Renal pelvis (tissue), 4 donors: ENCODE data around the gene WDR46. TPM values are rescaled to one million over a fixed set of nuclear protein-coding genes. Genes with fewer than 3 reads are reported as not detected.
"Not testable (repeated sequence)": the region's sequence is repeated elsewhere in the genome, so short reads cannot be mapped to it uniquely, and the experiment has no call there.

Source experiments
- DNase-seq: peaks from one replicate; pipeline ENCODE4 v3.0.0-alpha.2; 2013
- polyA plus RNA-seq, 3 donors: library from polyadenylated mRNA; unstranded; fragments of 120-200 nt; gene quantifications; one replicate each; pipeline ENCODE4 v1.2.1, GENCODE V29; 2013; ENCODE audit not compliant: insufficient read length in 3 of 3

The WDR46 gene
- polyA plus RNA-seq, 3 donors = 70.0 to 73.9 (median 70.6) TPM

DNA sequence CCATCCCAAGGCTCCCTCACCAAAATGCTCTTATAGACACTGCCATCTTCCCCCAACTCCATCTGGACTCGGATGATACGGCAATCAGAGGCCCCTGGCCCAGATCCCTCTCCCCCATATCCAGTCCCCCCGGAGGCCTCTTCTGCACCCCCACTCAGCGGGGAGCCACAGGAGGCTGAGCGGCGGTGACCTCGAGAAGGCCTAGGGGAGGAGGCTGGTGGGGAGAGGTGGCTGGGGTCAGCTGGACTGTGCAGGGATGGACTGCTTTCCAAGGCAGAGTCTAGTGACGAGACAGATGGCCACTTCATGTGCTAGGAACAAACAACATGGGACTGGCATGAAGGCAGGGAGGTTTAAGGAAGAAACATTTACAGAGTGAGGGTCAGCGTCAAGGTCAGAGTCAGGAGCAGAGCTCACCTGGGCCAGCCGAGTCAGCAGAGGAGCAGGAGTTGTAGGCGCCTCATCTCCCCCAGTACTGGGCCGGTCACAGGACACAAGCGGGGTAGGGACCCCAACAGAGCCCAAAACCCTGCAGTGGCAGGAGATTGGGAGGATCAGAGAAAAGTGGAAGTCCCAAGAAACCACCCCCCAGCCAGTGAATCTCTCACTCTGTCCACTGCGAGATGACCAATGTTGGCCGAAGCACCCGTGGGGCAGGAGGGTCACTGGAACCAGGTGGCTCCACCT lies 4.1 kb upstream of the WDR46 start:
- DNase-seq = no peak

DNA sequence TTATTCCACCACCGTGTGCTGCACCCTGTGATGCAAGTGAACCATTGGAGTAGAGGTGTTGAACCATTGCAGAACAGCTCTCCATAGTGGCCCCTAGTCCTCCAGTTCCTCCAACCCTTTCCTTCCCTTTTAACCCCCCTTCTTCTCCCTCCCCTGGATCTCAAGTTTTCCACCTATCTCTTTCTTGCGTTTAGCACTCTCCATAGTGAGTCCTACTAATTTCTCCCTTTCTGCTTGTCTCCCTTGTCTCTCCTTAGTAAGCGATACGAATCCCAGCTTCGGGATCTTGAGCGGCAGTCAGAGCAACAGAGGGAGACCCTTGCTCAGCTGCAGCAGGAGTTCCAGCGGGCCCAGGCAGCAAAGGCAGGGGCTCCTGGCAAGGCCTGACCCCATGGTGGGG lies 1.4 kb upstream of the WDR46 start:
- no peak for DNase-seq

DNA sequence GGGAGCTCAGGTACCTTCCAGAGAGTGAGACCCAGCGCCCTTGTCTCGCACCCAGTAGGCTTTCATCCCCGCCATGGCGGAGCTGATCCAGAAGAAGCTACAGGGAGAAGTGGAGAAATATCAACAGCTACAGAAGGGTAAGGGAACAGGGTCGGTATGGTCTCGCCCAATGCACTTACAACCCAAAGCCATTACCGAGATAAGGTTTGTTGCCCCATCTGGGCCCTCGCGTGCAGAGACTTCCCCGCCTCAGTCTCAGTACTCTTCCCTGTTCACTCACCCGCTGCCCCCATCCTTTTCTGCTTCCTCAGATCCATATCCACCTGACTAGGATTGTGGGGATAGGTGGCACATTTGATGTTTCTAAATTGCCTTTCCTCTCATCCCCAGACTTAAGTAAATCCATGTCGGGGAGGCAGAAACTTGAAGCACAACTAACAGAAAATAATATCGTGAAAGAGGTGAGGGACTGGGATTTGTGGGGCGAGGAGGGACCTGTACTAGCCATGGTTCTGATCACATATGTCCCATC lies 811 bp upstream of the WDR46 start:
- DNase-seq = no peak

DNA sequence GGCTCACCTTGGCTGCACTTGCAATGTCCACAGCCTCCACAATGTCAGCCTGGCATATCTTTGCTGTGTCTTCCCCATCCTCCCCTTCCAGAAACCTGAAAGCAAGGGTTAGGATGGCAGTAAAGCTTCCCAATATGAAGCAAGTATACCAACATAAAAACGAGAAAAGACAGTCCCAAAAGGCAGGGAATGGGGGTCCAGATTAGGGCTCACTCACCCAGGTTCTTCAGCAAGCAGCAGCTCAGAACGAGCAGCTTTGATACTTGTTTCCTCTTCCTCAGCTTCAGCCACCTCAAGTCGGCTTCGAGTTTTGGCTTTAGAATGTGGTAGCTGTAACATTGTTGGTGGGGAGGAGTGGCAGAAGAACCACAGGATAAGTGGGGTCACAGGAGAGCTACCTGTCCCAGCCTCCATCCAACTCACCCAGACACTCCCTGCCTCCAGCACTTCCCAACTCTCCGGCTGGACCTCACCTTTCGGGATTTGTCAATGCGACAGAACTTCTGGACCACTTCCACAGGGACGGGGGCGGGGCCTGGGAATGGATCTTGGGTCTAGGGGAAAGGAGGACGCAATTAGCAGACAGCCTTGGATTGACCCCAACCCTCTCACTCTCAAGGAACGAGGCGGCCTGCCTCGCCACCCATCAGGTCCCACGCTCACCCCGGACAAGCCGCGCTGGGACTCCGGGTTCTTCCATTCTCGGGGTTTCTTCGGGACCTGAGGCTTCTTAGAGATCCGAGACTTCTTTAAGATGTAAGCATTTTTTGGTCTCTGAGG lies 708 bp downstream of the WDR46 start:
- DNase-seq = no peak

DNA sequence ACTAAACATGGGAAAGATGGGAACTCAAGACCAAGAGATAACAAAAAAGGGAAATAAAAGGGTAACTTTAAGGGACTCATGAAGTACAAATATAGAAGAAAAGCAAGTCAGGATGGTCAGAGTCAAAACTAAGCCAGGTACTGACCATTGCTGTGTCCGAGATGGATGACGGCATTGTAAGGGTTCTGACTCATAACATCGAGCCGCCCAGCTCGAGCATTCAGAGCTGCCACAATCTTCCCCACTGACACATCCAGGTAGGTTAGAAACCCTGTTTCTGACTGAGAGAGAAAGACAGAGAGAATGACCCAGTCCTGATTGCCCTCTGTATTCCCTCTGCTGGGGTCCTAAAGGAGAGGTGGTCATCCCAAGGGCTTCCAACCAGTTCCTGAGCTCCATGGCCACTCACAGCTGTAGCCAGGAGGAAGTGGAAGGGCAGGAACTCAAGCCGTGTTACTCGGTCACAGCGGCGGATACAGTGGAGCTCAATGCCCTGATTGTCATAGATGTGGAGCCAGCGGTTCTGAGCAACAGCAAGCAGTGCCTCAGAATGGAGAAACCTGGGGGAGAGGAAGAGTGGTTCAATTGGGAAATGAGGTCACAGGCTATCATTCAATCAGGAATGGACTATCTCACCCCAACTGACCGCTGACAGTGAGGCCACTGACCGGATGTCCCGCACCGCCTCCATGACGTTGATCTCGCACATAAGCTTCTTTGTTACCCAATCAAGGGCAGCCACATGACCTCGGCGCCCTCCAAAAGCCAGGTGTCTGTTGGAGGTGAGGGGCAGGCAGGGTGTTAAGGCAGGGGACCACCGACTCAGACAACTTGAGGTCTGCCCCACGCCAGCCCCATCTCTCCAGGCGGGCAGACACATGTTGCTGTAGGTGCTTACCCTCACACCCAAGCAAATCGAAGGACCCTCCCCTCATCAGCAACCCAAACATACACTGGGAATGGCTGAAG lies 1.8 kb downstream of the WDR46 start:
- DNase-seq = no peak

DNA sequence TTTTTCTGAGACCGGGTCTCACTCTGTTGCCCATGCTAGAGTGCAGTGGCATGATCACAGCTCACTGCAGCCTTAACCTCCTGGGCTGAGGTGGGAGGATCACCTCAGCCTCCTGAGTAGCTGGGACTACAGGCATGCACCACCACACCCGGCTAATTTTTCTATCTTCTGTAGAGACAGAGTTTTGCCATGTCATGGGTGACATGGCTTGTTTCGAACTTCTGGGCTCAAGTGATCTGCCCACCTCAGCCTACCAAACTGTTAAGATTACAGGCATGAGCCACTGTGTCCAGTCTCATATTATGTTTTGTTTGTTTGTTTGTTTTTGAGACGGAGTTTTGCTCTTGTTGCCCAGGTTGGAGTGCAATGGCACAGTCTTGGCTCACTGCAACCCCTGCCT lies 3.8 kb downstream of the WDR46 start:
- not testable (repeated sequence) for DNase-seq

DNA sequence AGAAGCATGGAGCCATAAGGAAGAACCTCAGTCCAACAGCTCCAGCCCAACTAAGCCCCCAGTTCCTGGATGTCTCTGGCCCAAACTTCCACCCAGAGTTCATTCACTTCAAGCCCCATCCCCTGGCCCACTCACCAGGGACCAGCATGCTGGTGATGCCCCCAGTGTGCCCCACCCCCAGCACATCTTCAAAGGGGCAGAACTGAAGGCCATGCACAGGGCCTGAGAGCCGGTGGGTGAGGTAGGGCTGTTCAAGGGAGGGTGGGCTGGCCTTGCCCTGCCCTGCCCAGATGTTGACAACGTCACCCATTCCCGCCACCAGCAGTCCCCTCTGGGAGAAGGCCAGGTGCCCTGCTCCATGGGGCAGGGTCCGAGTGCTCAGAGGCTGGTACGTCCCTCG lies 8.5 kb downstream of the WDR46 start:
- no peak for DNase-seq

DNA sequence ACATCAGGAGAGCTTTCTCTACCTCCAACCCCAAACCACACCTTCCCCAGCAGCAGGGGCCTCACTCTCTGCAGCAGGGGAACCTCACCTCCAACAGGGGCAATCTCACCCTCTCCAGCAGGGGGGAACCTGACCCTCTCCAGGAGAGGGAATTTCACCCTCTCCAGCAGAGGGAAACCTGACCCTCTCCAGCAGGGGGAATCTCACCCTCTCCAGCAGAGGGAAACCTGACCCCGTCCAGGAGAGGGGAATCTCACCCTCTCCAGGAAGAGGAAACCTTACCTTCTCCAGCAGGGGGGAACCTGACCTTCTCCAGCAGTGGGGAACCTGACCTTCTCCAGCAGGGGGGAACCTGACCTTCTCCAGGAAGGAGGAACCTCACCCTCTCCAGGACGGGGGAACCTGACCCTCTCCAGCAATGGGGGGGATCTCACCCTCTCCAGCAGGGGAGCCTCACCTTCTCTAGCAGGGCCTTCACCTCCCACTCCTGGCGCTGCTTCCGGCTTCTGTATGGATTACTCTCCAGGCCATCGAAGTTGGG lies 9.0 kb downstream of the WDR46 start:
- DNase-seq = peak; percentile 39

DNA sequence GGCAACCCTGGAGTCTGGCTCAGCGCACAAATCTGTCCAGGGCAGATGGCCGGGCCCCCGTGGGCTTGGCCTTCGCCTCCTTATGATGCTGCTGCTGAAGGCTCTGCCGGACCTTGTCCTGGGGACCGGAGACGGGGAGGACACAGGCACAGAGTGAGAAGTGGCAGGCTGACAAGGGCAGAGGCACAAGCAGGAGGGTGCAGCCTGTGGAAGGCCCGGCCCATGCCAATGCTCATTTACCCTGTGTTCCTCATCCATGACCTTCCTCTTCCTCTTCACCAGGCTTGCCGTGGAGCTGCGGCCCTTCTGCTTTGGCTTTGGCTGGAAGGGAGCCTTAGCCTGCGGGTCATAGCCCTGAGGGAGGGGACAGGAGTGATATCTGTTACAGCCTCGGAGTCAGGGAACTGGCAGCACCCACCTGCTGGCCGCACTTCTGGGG lies 9.8 kb downstream of the WDR46 start:
- no peak for DNase-seq

DNA sequence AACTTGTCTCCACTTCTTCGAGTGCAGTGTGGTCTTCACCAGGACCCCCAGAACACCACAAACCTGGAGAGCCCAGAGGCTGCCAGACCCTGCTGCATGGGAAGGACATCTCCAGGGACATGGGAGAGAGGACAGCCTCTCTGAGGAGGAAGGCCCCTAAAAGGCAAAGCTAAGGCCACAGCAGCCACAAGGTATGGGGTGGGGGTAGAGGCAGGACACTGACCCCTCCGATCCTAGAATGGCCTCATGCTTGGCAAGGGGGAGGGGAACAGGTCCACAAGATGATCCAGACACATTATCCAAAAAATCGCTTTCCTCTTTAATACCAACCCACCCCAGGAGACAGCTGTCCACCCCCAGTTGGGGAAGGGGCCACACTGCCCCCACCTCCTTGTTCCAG lies 10.2 kb downstream of the WDR46 start:
- no peak for DNase-seq

DNA sequence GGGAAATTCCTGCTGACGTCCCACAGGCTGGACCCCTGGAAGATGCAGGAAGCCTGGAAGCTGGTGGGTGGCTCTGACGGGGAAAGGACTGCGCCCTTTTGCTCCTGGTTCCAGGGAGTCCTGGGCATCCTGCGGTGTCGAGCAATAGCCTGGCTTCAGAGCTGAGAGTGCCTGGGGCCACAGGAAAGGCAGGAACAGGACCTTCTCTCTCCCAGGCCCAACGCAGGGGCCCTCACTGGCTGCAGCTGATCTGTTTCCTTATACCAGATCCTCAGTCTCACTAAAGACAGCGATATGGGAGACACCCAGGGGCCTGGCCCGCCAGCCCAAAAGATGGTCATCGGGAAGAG lies 10.7 kb downstream of the WDR46 start:
- no peak for DNase-seq

DNA sequence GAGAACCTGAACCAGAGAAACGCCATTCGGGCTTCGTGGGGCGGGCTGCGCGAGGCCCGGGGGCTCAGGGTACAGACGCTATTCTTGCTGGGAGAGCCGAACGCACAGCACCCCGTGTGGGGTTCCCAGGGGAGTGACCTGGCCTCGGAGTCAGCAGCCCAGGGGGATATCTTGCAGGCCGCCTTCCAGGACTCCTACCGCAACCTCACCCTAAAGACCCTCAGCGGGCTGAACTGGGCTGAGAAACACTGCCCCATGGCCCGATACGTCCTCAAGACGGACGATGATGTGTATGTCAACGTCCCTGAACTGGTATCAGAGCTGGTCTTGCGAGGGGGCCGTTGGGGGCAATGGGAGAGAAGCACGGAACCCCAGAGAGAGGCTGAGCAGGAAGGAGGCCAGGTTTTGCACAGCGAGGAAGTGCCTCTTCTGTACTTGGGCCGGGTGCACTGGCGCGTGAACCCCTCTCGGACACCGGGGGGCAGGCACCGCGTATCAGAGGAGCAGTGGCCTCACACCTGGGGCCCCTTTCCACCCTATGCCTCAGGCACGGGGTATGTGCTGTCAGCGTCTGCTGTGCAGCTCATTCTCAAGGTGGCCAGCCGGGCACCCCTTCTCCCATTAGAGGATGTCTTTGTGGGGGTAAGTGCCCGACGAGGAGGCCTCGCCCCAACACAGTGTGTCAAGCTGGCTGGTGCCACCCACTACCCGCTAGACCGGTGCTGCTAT lies 11.2 kb downstream of the WDR46 start:
- DNase-seq = no peak

DNA sequence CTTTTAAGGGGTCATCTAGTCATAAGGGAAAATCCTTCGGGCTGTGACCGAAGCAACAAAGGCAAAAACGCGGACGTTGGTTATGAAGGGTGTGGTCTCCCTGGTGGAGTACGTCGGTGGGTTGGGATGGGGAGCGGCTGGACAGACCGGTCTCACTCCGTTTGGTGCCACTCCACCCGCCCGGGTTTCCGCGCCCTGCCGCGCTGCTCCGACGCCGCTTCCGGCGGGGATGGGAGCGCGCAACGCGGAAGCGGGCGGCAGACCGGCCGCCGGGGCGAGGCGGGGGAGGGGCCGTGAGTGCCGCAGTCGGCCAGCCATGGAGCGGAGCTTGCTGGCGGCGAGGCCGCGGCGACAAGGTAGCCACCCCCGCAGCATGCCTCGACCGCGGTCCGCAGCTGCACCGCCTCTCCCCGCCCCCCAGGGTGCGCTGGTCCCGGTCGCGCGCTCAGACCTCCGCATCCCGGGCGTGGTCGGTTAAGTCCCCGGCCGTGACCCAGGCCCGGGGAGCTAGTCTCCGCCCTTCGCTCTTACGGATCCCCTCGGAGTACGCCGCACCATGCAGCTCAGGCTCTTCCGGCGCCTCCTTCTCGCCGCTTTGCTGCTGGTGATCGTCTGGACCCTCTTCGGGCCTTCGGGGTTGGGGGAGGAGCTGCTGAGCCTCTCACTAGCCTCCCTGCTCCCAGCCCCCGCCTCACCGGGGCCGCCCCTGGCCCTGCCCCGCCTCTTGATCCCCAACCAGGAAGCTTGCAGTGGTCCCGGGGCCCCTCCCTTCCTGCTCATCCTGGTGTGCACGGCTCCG lies 12.0 kb downstream of the WDR46 start, which contains the start of gene B3GALT4:
Gene B3GALT4 (plus strand): TSS at position 260 of the 799 bp plus-strand sequence. CDS start 297 bp downstream, at position 557.
- peak; percentile 73 for DNase-seq

DNA sequence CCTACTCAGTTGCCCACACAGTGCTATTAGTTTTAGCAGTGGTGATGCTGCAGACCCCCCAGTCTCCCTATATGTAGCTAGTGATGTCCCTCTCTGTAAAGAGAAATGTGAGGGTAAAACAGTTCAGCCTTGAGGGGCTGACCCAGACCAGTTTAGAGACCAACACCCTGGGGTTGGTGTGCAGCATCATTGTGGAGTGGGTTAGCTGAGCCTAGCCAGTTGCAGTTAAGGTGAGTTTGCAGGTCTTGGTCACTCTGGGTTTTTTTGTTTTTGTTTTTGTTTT lies 12.5 kb downstream of the WDR46 start:
- no peak for DNase-seq

DNA sequence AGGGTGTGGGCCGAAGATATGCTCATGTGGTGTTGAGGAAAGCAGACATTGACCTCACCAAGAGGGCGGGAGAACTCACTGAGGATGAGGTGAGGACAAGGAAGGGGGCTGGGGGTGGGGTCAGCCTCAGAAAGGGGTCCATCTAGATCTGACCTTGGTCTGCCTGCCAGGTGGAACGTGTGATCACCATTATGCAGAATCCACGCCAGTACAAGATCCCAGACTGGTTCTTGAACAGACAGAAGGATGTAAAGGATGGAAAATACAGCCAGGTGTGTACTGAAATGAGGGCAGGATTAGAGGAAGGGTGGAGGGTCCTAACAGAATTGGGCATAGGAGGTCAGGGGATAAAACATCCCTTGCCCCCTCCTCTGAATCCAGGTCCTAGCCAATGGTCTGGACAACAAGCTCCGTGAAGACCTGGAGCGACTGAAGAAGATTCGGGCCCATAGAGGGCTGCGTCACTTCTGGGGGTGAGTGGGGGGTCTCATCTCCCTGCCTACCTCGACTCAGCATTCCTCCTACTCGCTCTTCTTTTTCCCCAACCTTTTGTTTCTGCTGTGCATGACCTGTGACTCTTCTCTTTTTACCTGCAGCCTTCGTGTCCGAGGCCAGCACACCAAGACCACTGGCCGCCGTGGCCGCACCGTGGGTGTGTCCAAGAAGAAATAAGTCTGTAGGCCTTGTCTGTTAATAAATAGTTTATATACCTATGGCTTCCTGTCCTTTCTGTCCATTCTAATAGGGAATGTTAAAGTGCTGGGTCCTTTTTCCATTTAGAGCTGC lies 13.1 kb downstream of the WDR46 start:
- not testable (repeated sequence) for DNase-seq

DNA sequence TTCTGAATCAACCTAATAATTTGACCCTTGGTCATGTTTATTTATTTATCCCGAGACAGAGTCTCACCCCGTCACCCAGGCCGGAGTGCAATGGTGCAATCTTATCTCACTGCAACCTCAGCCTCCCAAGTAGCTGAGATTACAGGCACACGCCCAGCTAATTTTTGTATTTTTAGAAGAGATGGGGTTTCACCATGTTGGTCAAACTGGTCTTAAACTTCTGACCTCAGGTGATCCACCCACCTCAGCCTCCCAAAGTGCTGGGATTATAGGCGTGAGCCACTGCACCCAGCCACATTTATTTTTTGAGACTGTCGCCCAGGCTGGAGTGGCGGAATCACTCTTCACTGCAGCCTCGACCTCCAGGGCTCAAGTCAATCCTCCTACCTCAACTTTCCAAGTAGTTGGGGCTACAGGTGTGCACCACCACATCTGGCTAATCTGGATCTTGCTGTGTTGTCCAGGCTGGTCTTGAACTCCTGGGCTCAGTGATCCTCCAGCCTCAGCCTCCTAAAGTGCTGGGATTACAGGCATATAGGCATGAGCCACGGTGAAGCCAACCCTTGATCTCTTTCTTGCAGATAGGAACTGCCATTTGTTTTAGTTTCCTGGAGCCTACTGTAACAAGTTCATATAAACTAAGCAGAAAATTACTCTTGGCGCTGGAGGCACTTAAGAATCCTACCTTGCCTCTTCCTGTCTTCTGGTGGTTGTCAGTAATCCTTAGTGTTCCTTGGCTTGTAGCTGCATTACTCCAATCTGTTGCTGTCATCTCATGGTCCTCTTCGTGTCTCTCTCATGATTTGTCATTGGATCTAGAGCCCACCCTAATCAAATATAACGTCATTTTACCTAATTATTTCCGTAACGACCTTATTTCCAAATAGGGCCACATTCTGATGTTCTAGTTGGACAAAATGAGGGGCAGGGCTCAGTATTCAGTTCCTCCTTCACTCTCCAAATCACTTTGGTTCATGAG lies 14.8 kb downstream of the WDR46 start:
- no peak for DNase-seq

DNA sequence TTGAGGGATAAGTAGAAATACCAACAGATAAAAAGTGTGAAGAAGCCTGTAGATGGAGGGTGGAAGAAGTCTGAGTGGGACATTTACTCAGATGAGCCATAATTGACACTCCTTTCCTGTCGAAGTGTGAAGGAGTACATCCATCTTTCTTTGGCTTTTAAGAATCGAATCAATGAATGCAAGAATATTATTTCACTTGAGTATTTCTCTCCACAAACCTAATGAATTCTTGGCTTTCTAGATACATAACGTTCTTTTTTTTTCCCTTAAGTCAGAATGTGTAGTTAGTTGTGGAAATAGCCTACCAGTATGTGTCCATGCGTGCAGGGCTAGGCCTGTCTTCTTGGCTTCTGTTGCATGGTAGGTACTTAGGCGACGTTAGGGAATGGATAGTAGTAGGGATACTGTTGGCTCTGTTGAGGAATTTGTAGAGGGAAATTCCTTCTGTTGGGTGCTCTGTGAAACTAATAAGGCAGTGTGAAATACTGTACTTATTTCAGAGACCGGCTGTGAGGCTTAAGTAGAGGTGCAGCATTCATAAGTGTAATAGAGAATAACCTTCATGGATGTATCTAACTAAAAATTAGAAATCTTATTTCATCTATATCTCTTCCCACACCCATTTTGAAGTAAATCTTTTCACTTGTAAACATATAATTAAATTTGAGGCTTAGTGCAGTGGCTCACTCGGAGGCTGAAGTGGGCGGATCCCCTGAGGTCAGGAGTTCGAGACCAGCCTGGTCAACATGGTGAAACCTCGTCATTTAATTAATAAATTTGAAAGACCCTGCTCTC lies 15.7 kb downstream of the WDR46 start:
- no peak for DNase-seq
